ENCODE data around the gene GATAD2B.
"Not testable (repeated sequence)": the region's sequence is repeated elsewhere in the genome, so short reads cannot be mapped to it uniquely, and the experiment has no call there.

GATAD2B gene

GRCh38 chr1:153833968-153834367 lies 88.8 kb downstream of the GATAD2B start:
- DNase-seq (ENCODE audit: low read depth) = not testable (repeated sequence)

- DNase-seq (ENCODE audit: low read depth) = no peak
Observed at GRCh38 chr1:153833171-153833570, 89.6 kb downstream of the GATAD2B start.

- DNase-seq (ENCODE audit: low read depth) = no peak
Observed at GRCh38 chr1:153832293-153832692, 90.5 kb downstream of the GATAD2B start.

- no peak for DNase-seq (ENCODE audit: low read depth)
Observed at GRCh38 chr1:153831026-153831425, 91.7 kb downstream of the GATAD2B start.

- no peak for DNase-seq (ENCODE audit: low read depth)
Observed at GRCh38 chr1:153827168-153827964, 95.4 kb downstream of the GATAD2B start.

- no peak for DNase-seq (ENCODE audit: low read depth)
Observed at GRCh38 chr1:153818876-153819275, 103.9 kb downstream of the GATAD2B start.

GRCh38 chr1:153816283-153816889 lies 106.4 kb downstream of the GATAD2B start:
- no peak for DNase-seq (ENCODE audit: low read depth)

- DNase-seq (ENCODE audit: low read depth) = no peak
Observed at GRCh38 chr1:153805886-153806719, 116.7 kb downstream of the GATAD2B start.

GRCh38 chr1:153805042-153805745 lies 117.6 kb downstream of the GATAD2B start:
- no peak for DNase-seq (ENCODE audit: low read depth)

GRCh38 chr1:153804112-153804511 lies 118.7 kb downstream of the GATAD2B start:
- no peak for DNase-seq (ENCODE audit: low read depth)

- no peak for DNase-seq (ENCODE audit: low read depth)
Observed at GRCh38 chr1:153803470-153804056, 119.2 kb downstream of the GATAD2B start.

- no peak for DNase-seq (ENCODE audit: low read depth)
Observed at GRCh38 chr1:153801786-153802697, 120.7 kb downstream of the GATAD2B start.

GRCh38 chr1:153801028-153801625 lies 121.6 kb downstream of the GATAD2B start:
- DNase-seq (ENCODE audit: low read depth) = no peak

GRCh38 chr1:153800516-153800915 lies 122.3 kb downstream of the GATAD2B start:
- no peak for DNase-seq (ENCODE audit: low read depth)

- no peak for DNase-seq (ENCODE audit: low read depth)
Observed at GRCh38 chr1:153799566-153800465, 123.0 kb downstream of the GATAD2B start.

GRCh38 chr1:153799016-153799415 lies 123.8 kb downstream of the GATAD2B start:
- DNase-seq (ENCODE audit: low read depth) = no peak

- DNase-seq (ENCODE audit: low read depth) = no peak
Observed at GRCh38 chr1:153798468-153798780, 124.3 kb downstream of the GATAD2B start.

- DNase-seq (ENCODE audit: low read depth) = no peak
Observed at GRCh38 chr1:153796786-153797659, 125.7 kb downstream of the GATAD2B start.

Data from non-pigmented ciliary epithelial cell (primary cell).